NCI-H1930 (cell line): ENCODE measurements around the gene RSPH9.

Source experiments
- DNase-seq, 2 experiments: peaks; one replicate each; lab custom pipeline; 2025; lab: John Stamatoyannopoulos, UW

RSPH9 gene

DNA sequence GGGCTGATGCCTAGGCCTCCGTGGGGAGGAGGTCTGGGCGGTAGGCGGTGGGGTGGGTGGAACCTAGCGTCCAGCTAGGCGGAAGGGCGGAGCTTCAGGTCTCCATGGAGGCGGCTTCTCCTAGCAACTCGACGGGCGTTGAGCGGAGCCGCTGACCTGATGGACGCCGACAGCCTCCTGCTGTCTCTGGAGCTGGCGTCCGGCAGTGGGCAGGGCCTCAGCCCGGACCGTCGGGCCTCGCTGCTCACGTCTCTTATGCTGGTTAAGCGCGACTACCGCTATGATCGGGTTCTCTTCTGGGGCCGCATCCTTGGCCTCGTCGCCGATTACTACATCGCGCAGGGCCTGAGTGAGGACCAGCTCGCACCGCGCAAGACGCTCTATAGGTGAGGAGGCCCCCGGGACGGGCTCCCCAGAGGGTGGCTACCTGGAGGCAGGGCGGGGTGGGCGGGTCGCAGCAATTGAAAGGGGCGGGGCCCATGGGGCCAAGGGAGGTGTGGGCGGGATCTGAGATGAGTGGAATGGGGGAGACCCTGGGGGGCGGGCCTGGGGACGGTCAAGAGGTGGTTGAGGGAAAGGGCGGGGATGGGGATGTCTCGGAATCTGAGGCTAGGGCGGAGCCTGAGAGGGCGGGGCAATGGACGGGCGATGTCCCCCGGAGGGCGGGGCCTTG lies at the start of gene RSPH9:
RSPH9 (plus strand) TSS at position 97 of the 673 bp plus-strand sequence; CDS start at position 160, 63 bp downstream.
- DNase-seq: peak; percentile 64 to 77

DNA sequence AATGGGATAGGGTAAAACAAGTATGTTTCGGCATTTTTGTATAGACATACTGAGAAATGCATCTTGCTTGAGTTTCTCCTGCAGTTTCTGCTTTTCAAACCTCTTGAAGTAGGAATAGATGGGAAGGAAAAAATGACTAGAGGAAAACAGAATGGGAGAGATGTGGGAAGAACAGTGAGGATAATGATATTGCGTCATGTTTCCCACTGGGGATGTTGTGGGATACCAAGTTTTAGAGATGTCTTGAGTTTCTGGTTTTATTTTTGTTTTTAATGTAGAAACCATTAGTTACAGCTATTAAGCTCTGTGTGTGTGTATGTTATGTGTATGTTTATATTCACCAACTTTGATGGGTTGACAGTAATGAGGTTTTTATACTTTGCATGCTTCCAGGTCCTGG lies 44.2 kb upstream of the RSPH9 start:
- no peak for DNase-seq

- DNase-seq: no peak
Observed at GRCh38 chr6:43604174-43604573, 40.7 kb upstream of the RSPH9 start.

DNA sequence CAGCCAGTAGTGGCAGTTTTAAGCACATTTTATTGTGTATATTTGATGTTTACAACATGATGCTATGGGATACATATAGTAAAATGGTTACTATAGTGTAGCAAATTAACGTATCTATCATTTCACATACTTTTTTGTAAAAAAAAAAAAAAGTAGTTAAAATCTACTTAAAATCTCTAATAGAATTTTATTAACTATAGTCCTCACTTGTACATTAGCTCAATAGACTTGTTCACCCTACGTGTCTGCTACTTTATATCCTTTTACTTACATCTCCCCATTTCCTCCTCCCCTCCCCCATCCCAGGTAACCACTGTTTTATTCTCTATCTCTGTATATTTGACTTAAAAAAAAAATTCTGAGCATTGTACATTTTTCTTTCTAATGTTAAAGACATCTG lies 38.8 kb upstream of the RSPH9 start:
- DNase-seq: no peak

DNA sequence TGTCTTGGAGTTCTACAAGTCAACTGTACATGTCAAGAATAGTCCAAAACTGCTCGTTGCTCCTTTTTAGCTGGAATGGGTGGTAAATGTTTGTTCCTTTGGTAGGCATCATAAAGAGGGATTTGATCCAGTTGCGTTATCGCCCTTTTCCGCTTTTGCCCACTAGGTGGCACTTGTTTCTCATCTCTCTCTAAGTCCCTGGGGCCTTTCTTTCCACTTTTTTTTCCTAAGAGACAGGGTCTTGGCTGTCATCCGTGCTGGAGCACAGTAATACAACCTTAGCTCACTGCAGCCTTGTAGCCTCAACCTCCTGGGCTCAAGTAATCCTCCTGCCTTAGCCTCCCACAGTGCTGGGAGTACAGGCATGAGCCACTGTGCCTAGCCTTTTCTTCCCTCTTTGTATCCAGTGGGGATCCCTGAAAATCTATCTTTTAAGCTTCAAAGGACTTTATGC lies 36.5 kb upstream of the RSPH9 start:
- peak; percentile 8 to 65 for DNase-seq

DNA sequence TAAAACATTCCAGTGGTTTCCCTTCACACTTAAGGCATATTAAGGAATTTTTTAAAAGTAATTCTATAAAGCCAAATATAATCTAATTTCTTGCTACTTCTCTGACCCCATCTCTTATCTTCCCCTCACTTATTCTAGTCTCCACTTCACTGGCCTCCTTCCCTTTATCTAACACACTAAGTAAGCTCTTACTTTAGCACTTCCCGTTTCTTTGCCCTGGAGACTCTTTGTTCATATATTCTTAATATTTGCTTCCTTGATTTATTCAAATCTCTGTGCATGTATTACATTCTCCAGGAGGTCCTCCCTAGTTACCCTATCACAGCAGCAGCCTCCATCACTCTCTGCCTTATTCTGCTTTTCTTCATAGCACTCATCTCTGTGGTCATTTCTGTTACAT lies 36.0 kb upstream of the RSPH9 start:
- no peak for DNase-seq

DNA sequence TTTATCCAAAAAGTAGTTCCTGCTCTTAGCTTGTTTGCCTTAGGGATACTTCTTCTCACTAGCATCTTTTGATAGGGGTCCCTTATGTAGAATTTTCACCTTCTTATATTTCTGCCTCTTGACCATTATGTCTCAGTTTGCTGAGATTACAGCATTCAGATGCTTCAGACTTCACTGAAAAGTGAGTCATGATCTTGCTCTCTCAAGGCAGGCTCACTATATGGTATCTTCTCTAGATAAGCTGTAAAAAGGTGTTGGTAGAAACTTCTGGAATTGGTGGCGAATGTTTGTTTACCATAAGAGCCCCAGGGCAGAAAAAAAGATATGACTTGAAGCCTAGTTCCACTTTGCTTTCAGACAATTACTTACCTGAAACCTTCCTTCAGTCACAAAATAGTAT lies 35.4 kb upstream of the RSPH9 start:
- DNase-seq: no peak

GRCh38 chr6:43610431-43610830 lies 34.4 kb upstream of the RSPH9 start:
- no peak for DNase-seq

DNA sequence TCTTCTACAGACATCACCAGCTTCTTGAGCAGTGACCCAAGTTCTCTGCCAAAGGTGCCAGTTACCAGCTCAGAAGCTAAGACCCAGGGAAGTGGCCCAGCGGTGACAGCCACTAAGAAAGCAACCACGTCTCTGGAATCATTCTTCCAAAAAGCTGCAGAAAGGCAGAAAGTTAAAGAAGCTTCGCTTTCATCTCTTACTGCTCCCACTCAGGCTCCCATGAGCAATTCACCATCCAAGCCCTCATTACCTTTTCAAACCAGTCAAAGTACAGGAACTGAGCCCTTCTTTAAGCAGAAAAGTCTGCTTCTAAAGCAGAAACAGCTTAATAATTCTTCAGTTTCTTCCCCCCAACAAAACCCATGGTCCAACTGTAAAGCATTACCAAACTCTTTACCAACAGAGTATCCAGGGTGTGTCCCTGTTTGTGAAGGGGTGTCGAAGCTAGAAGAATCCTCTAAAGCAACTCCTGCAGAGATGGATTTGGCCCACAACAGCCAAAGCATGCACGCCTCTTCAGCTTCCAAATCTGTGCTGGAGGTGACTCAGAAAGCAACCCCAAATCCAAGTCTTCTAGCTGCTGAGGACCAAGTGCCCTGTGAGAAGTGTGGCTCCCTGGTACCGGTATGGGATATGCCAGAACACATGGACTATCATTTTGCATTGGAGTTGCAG lies 31.0 kb upstream of the RSPH9 start:
- DNase-seq: no peak

GRCh38 chr6:43614396-43614730 lies 30.5 kb upstream of the RSPH9 start:
- no peak for DNase-seq

DNA sequence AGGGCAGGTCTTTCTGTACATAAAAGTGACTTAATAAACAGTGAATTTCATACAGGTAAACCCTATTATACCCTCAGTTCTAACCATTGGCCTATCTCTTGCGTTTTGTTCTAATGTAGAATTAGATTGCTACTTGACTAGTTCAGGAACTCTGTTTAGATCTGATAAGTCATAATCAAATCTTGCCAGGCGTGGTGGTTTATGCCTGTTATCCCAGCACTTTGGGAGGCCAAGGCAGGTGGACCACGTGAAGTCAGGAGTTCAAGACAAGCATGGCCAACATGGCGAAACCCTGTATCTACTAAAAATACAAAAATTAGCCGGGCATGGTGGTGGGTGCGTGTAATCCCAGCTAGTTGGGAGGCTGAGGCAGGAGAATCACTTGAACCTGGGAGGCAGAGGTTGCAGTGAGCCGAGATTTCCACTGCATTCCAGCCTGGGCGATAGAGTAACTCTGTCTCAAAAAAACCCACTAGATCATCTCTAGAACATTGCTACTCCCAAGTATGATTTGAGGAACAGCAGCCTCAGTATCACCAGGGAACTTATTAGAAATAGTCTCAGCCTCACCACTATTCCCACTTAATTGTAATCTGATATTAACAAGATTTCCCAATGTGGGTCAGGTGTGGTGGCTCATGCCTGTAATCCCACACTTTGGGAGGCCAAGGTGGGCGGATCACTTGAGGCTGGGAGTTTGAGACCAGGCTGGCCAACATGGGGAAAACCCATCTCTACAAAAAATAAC lies 27.9 kb upstream of the RSPH9 start:
- DNase-seq: no peak

DNA sequence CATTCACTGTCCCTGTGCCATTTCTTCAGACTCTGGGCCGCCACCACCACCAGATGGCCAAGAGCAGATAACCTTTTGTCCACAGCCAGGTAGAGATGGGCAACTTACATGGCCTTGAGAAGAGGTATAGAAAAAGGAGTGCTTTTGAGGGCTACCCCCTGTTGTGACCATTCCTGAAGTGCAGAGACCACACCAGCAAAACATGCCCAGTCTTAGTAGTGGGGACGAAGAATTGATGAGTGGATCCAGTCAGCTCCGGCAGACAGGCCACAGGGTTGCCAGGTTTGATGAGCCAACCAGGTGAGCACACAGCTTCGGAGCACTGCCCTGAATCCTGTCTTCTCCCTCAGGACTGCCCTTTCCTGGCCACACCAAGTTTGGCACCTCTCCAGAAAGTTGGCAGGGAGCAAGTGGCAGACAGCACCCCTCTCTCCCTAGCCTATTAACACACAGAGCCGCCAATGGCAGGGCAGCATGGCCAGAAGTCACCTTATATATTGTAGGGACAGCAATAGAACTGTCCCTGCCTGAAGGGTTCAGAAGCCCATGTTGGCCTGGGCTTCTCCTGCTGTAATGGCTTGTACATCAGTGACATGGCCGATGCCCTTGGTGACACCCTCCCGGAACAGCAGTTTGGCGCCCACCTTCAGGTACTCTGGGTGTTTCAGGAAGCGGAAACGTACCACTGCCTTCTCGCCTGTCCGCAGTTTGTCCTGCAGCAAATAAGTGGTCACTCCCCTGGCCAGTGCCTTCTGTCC lies 23.6 kb upstream of the RSPH9 start:
- no peak for DNase-seq

GRCh38 chr6:43621836-43622180 lies 23.0 kb upstream of the RSPH9 start:
- DNase-seq: no peak

- DNase-seq: no peak
Observed at GRCh38 chr6:43622541-43622940, 22.3 kb upstream of the RSPH9 start.

GRCh38 chr6:43623880-43624785 lies 20.7 kb upstream of the RSPH9 start:
- no peak for DNase-seq

DNA sequence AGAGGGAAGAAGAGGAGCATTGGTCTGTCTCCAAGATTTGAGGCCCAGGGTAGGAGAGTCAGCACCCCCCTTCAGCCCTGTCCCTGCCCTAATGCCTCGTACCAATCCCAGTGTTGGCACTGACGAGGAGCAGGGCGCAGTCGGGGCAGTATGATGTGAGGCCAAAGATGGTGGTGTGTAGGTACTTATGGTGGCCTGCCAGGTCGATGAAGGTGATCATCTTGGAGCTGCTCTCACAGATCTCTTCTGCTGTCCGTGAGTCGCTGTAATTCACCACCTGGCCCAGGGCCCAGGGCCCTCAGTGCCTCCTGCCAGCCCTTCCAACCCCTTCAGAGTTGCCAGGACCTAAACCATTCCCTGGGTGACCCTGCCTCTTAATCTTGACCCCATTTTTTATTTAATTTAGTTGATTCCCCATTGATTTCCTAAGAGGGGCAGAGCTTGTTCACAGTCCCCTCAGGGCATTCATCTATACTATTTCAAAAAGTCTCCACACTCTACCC lies 20.0 kb upstream of the RSPH9 start:
- DNase-seq: no peak

GRCh38 chr6:43625393-43625992 lies 19.3 kb upstream of the RSPH9 start:
- no peak for DNase-seq

GRCh38 chr6:43627008-43627825 lies 17.6 kb upstream of the RSPH9 start:
- peak in 1 of 2 experiments; percentile 28 for DNase-seq

GRCh38 chr6:43628393-43629103 lies 16.3 kb upstream of the RSPH9 start:
- DNase-seq: peak in 1 of 2 experiments; percentile 16
